SU-DHL-6 (cell line): ENCODE data around the gene TSPAN13.

ENCODE experiments used
- CTCF ChIP-seq: fragments of 200-600 bp; sonication (generic); IDR thresholded peaks from one replicate; pipeline ENCODE4 v1.5.1; 2017; ENCODE audit warnings: antibody characterized with exemption, mild to moderate bottlenecking, low read length, moderate library complexity; ENCODE audit not compliant: insufficient read depth, poor library complexity, severe bottlenecking
- EZH2phosphoT487 ChIP-seq: fragments of 200-600 bp; sonication (generic), shearing (Covaris generic); conservative IDR thresholded peaks from 2 replicates; pipeline ENCODE4 v1.6.1; 2018; ENCODE audit warnings: mild to moderate bottlenecking, antibody characterized with exemption, low read length, moderate library complexity, mixed read lengths

GRCh38 chr7:16708511-16708910, 45.0 kb upstream of the TSPAN13 start:
- no peak for TF ChIP-seq CTCF
- TF ChIP-seq EZH2phosphoT487, result no peak
